Adrenal gland (tissue), 12 donors: Measurements from ENCODE around the gene CPPED1. TPM values are rescaled to one million over a fixed set of nuclear protein-coding genes. Genes with fewer than 3 reads are reported as not detected.
A peak's percentile ranks its signal among the peaks of the same experiment; 100 is the strongest.

Source experiments
- DNase-seq, 7 donors: peaks; one replicate each; pipeline ENCODE4 v3.0.0-alpha.2; 2019 to 2020
- H3K27ac ChIP-seq, 5 donors: fragments of 200-600 bp; sonication (generic) in 4 of 5; 1 replicate in 3 of 5; 2 replicates in 2 of 5; pipeline versions ENCODE4 v1.5.1 to v1.8.0; 2016 to 2020; ENCODE audit warnings: mild to moderate bottlenecking in 1 of 5
- H3K27me3 ChIP-seq: fragments of 200-600 bp; 2 replicates; pipeline ENCODE4 v1.8.0; 2021
- H3K36me3 ChIP-seq, 2 donors: fragments of 200-600 bp; replicated peaks in 1 of 2; 1 replicate in 1 of 2; 2 replicates in 1 of 2; pipeline versions ENCODE4 v1.5.1 to v1.8.0; 2018 to 2022
- H3K4me1 ChIP-seq, 2 donors: fragments of 200-600 bp; replicated peaks in 1 of 2; 1 replicate in 1 of 2; 2 replicates in 1 of 2; pipeline versions ENCODE4 v1.5.1 to v1.8.0; 2018 to 2021
- H3K4me3 ChIP-seq, 4 donors: fragments of 200-600 bp; sonication (generic) in 3 of 4; one replicate each; pipeline ENCODE4 v1.5.1; 2016 to 2018
- H3K9me3 ChIP-seq, 3 donors: fragments of 200-600 bp; sonication (generic) in 1 of 3; replicated peaks in 1 of 3; 1 replicate in 2 of 3; 2 replicates in 1 of 3; pipeline versions ENCODE4 v1.5.1 to v1.8.0; 2016 to 2021
- CTCF ChIP-seq, 6 experiments: fragments of 450-650 bp in 4 of 6; fragments of 200-600 bp in 2 of 6; sonication (generic) in 1 of 6; IDR thresholded peaks; 1 replicate in 5 of 6; 2 replicates in 1 of 6; pipeline versions ENCODE4 v1.5.1 to v1.8.0; 2016 to 2021; ENCODE audit warnings: antibody characterized with exemption in 6 of 6, mild to moderate bottlenecking in 2 of 6, moderate library complexity in 1 of 6
- POLR2A ChIP-seq, 2 donors: fragments of 450-650 bp; IDR thresholded peaks; one replicate each; pipeline ENCODE4 v1.6.1; 2017; ENCODE audit warnings: antibody characterized with exemption in 2 of 2, mild to moderate bottlenecking in 2 of 2, moderate library complexity in 1 of 2
- WGBS, 4 donors: extraction: QIAGEN DNeasy Blood & Tissue Kit in 2 of 4; methylation state at CpG; one replicate each; pipeline versions ENCODE4 v1.1.5 to v1.1.7; 2013 to 2017; 5-methylcytosine and 5-hydroxymethylcytosine counted together
- intact Hi-C, 2 donors: fragments of 100-400 bp; cut with DNase I; formaldehyde crosslinking; loops; one replicate each; pipeline versions ENCODE4 v1.14.1 to v1.15.0; 2022 to 2023
- polyA plus RNA-seq, 3 donors: library from polyadenylated mRNA; stranded (reverse); fragments of 200-250 nt in 2 of 3; fragments of 350-450 nt in 1 of 3; fragmentation: Illumina TruSeq in 1 of 3; extraction: RNeasy Lipid Tissue Mini Kit (QIAGEN cat#74804) in 1 of 3; gene quantifications; one replicate each; pipeline ENCODE4 v1.2.3, GENCODE V29; 2013 to 2014
- total RNA-seq, 9 donors: library from RNA; depleted of rRNA in 4 of 9; stranded (reverse); fragments of >200 nt in 4 of 9; fragments of 120-200 nt in 1 of 9; fragmentation: NEBNext Ultra II Directional in 1 of 9; extraction: Animal tissue kit (Norgen Biotek cat#: 25700) in 1 of 9; gene quantifications; one replicate each; pipeline versions ENCODE4 v1.1.0 to v1.2.4, GENCODE V29; 2013 to 2023
- donor health status: healthy with polysubstance abuse.
- donor health status: Bipolar disorder and iron deficiency.
- donor health status: DM: yes; HTN: yes; CAD: no.
- donor health status: DM: no; HTN: no; CAD: no.
- donor health status: DM: no; HTN: no; CAD: no.
- donor health status: DM: yes; HTN: yes; CAD: no.

Gene CPPED1
- total and polyA plus RNA-seq, 12 donors = 8.1 to 38.1 (median 14.2) TPM

- no peak overlapping the region for H3K4me3 ChIP-seq
- no peaks in the 10 kb centered on the region for H3K27me3 ChIP-seq
- 90 to 100% (median 96%) methylated on average over 2 of the region's 2 CpGs for WGBS, 4 donors
- H3K27ac ChIP-seq = no peak overlapping the region
- no peaks in the 10 kb centered on the region for H3K4me1 ChIP-seq
- intact Hi-C loops = no loop called here
- DNase-seq = no peak
- no peaks in the 10 kb centered on the region for H3K36me3 ChIP-seq
- TF ChIP-seq POLR2A (IDR thresholded peaks at IDR 0.05) = no peak
- no peak for TF ChIP-seq CTCF (IDR thresholded peaks at IDR 0.05)
- no peaks in the 10 kb centered on the region for H3K9me3 ChIP-seq
Measured at GRCh38 chr16:12749076-12749475, 54.6 kb downstream of the CPPED1 start.

GRCh38 chr16:12747827-12748226, 55.9 kb downstream of the CPPED1 start:
- no peaks in the 10 kb centered on the region for H3K36me3 ChIP-seq
- 91 to 97% (median 93%) methylated on average over 7 of the region's 7 CpGs for WGBS, 4 donors
- H3K9me3 ChIP-seq = no peaks in the 10 kb centered on the region
- H3K27me3 ChIP-seq = no peaks in the 10 kb centered on the region
- DNase-seq = no peak
- no peak for TF ChIP-seq CTCF (IDR thresholded peaks at IDR 0.05)
- TF ChIP-seq POLR2A (IDR thresholded peaks at IDR 0.05) = no peak
- H3K4me3 ChIP-seq = no peak overlapping the region
- H3K27ac ChIP-seq = no peak overlapping the region
- intact Hi-C loops = no loop called here
- H3K4me1 ChIP-seq = no peaks in the 10 kb centered on the region

GRCh38 chr16:12747261-12747660, 56.4 kb downstream of the CPPED1 start:
- no peaks in the 10 kb centered on the region for H3K27me3 ChIP-seq
- H3K9me3 ChIP-seq = no peaks in the 10 kb centered on the region
- TF ChIP-seq POLR2A (IDR thresholded peaks at IDR 0.05) = no peak
- no peak for TF ChIP-seq CTCF (IDR thresholded peaks at IDR 0.05)
- WGBS, 4 donors = 95 to 100% (median 96%) methylated on average over 2 of the region's 2 CpGs
- no peaks in the 10 kb centered on the region for H3K4me1 ChIP-seq
- no peak overlapping the region for H3K4me3 ChIP-seq
- H3K36me3 ChIP-seq = no peaks in the 10 kb centered on the region
- intact Hi-C loops = no loop called here
- no peak overlapping the region for H3K27ac ChIP-seq
- peak in 1 of 7 donors; percentile 11 for DNase-seq

GRCh38 chr16:12744860-12745259, 58.8 kb downstream of the CPPED1 start:
- Histone ChIP-seq H3K36me3 (no peaks in the 10 kb centered on the region), H3K9me3 (no peaks in the 10 kb centered on the region), H3K27ac (no peak overlapping the region), H3K4me3 (no peak overlapping the region), H3K4me1 (no peaks in the 10 kb centered on the region), H3K27me3 (no peaks in the 10 kb centered on the region)
- no peak for DNase-seq
- 96 to 99% (median 96%) methylated on average over 4 of the region's 4 CpGs for WGBS, 4 donors
- no peak for TF ChIP-seq CTCF (IDR thresholded peaks at IDR 0.05)
- TF ChIP-seq POLR2A (IDR thresholded peaks at IDR 0.05) = no peak
- intact Hi-C loops = no loop called here
